Measurements from ENCODE around the gene DHX35. TPM values are rescaled to one million over a fixed set of nuclear protein-coding genes. Genes with fewer than 3 reads are reported as not detected.

The DHX35 gene
- total RNA-seq, 1 experiment from 2014 or later = 12.2 TPM

DNA sequence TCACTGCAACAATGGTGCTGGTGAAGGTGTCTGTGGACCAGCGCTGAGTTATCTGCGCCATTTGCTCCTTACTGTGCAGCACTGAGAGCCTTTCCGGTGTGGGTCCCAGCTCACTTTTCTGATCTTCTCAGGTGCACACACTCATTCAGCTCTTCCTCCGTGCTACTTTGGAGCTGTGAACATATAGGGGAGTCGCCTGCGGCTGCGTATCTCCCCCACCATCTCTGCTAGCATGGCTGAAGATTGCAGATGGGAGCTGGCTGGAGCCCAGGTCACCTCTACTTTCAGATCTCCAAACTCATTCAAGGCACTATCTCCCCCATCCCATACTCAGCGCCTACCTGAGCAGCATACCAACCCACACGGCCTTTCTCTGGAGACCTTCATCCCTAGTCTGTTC is 96.9 kb downstream of the DHX35 start:
- intact Hi-C loops (cut with micrococcal nuclease; ENCODE audit: unreplicated experiment) (no loop called here), in situ Hi-C loops (cut with HindIII; ENCODE audit: low pct_unique_long_range_greater_than_20kb, low sequenced_read_pairs) (no loop called here)
- BruUV-seq (replicated peaks) = no TSS peak
- Histone ChIP-seq H3K9me3 (ENCODE audit: control insufficient read depth, insufficient read depth, low read depth, low read length) (no peaks in the 10 kb centered on the region), H3K36me3 (ENCODE audit: control insufficient read depth, insufficient read depth, low read length) (no peaks in the 10 kb centered on the region), H3K4me3 (ENCODE audit: low read depth in 2 of 2, low read length in 2 of 2) (no peak overlapping the region), H3K27me3 (ENCODE audit: control insufficient read depth, insufficient read depth, low read length) (peaks cover 9% of the 10 kb centered on the region), H3K4me1 (ENCODE audit: control insufficient read depth, insufficient read depth, low read length) (no peaks in the 10 kb centered on the region), H3K27ac (ENCODE audit: low read length) (no peak overlapping the region)
- ChIA-PET CTCF (no interaction called here), POLR2A (no interaction called here)
- TF ChIP-seq SIN3A (IDR thresholded peaks at IDR 0.05; ENCODE audit: borderline replicate concordance, insufficient read depth, low read depth, low read length) = no peak
- TF ChIP-seq CTCF (IDR thresholded peaks at IDR 0.05) = no peak
- no peak for TF ChIP-seq REST (IDR thresholded peaks at IDR 0.05; ENCODE audit: insufficient read depth in 1 of 2, low read depth in 2 of 2, low read length in 1 of 2)
- no peak for TF ChIP-seq POLR2AphosphoS5 (IDR thresholded peaks at IDR 0.05; ENCODE audit: low read depth, low read length)
- no peak for TF ChIP-seq TCF7L2 (IDR thresholded peaks at IDR 0.05; ENCODE audit: low read depth, low read length)
- ATAC-seq (no peak), DNase-seq (ENCODE audit: low read depth, low spot score) (no peak)

- Histone ChIP-seq H3K27ac (ENCODE audit: low read length) (no peak overlapping the region), H3K4me1 (ENCODE audit: control insufficient read depth, insufficient read depth, low read length) (no peaks in the 10 kb centered on the region), H3K9me3 (ENCODE audit: control insufficient read depth, insufficient read depth, low read depth, low read length) (no peaks in the 10 kb centered on the region), H3K36me3 (ENCODE audit: control insufficient read depth, insufficient read depth, low read length) (no peaks in the 10 kb centered on the region), H3K4me3 (ENCODE audit: low read depth in 2 of 2, low read length in 2 of 2) (no peak overlapping the region), H3K27me3 (ENCODE audit: control insufficient read depth, insufficient read depth, low read length) (peaks cover 5% of the 10 kb centered on the region)
- BruUV-seq (replicated peaks) = no TSS peak
- POLR2A ChIA-PET = interaction anchor here (0.6 kb wide), 1 partner anchor 211 kb away, joined by 4 read pairs; no protein-coding TSS in a partner anchor
- intact Hi-C loops (cut with micrococcal nuclease; ENCODE audit: unreplicated experiment) = no loop called here
- TF ChIP-seq TCF7L2 (IDR thresholded peaks at IDR 0.05; ENCODE audit: low read depth, low read length) = no peak
- no peak for TF ChIP-seq REST (IDR thresholded peaks at IDR 0.05; ENCODE audit: insufficient read depth in 1 of 2, low read depth in 2 of 2, low read length in 1 of 2)
- no peak for TF ChIP-seq CTCF (IDR thresholded peaks at IDR 0.05)
- no peak for TF ChIP-seq SIN3A (IDR thresholded peaks at IDR 0.05; ENCODE audit: borderline replicate concordance, insufficient read depth, low read depth, low read length)
- ATAC-seq = no peak
- CTCF ChIA-PET = no interaction called here
- in situ Hi-C loops (cut with HindIII; ENCODE audit: low pct_unique_long_range_greater_than_20kb, low sequenced_read_pairs) = no loop called here
- no peak for DNase-seq (ENCODE audit: low read depth, low spot score)
Observed at GRCh38 chr20:39066471-39067242, 104.5 kb downstream of the DHX35 start.

Data from Panc1 (cell line).